Neuronal stem cell (in vitro differentiated cells): ENCODE results near the gene DPAGT1.

Experiments used
- DNase-seq: peaks from one replicate; pipeline ENCODE4 v3.0.0-alpha.2; 2013; ENCODE audit warnings: low spot score
- H2AFZ ChIP-seq: one replicate; pipeline ENCODE4 v1.6.1; 2013; ENCODE audit warnings: mild to moderate bottlenecking, low read length, inconsistent platforms
- H2AK5ac ChIP-seq: 2 replicates; pipeline ENCODE4 v1.6.1; 2013; ENCODE audit warnings: low read depth, mild to moderate bottlenecking, inconsistent platforms, low read length, moderate library complexity, mixed read lengths
- H2BK120ac ChIP-seq: 2 replicates; pipeline ENCODE4 v1.6.1; 2013; ENCODE audit warnings: low read depth, mild to moderate bottlenecking, inconsistent platforms, low read length, moderate library complexity, mixed read lengths
- H2BK12ac ChIP-seq: one replicate; pipeline ENCODE4 v1.6.1; 2013; ENCODE audit warnings: low read length, inconsistent platforms
- H2BK15ac ChIP-seq: 2 replicates; pipeline ENCODE4 v1.6.1; 2013; ENCODE audit warnings: mild to moderate bottlenecking, low read length, inconsistent platforms, mixed read lengths
- H2BK5ac ChIP-seq: one replicate; pipeline ENCODE4 v1.6.1; 2013; ENCODE audit warnings: inconsistent platforms, mild to moderate bottlenecking, low read length, moderate library complexity
- H3K14ac ChIP-seq: one replicate; pipeline ENCODE4 v1.6.1; 2013; ENCODE audit warnings: low read length, inconsistent platforms
- H3K18ac ChIP-seq: 2 replicates; pipeline ENCODE4 v1.6.1; 2013; ENCODE audit warnings: low read length, inconsistent platforms
- H3K23ac ChIP-seq: 2 replicates; pipeline ENCODE4 v1.6.1; 2013; ENCODE audit warnings: low read depth, mild to moderate bottlenecking, mixed read lengths, low read length, inconsistent platforms; ENCODE audit not compliant: poor library complexity
- H3K27ac ChIP-seq: replicated peaks from 3 replicates; pipeline ENCODE4 v1.5.1; 2013; ENCODE audit warnings: low read length, inconsistent platforms
- H3K27me3 ChIP-seq, 3 experiments: 2 replicates each; pipeline ENCODE4 v1.6.1; 2013; ENCODE audit warnings: low read length in 3 of 3, mild to moderate bottlenecking in 2 of 3, inconsistent platforms in 1 of 3, low read depth in 1 of 3, mixed read lengths in 1 of 3, moderate library complexity in 1 of 3; ENCODE audit not compliant: control insufficient read depth in 3 of 3, insufficient read depth in 3 of 3
- H3K36me3 ChIP-seq, 2 donors: replicated peaks in 1 of 2; 2 replicates each; pipeline ENCODE4 v1.6.1; 2013; ENCODE audit warnings: low read length in 2 of 2; ENCODE audit not compliant: control insufficient read depth in 2 of 2, insufficient read depth in 2 of 2
- H3K4ac ChIP-seq: 2 replicates; pipeline ENCODE4 v1.6.1; 2013; ENCODE audit warnings: inconsistent platforms, mild to moderate bottlenecking, low read length, moderate library complexity
- H3K4me1 ChIP-seq, 2 donors: 1 replicate in 1 of 2; 2 replicates in 1 of 2; pipeline ENCODE4 v1.6.1; 2013; ENCODE audit warnings: low read length in 2 of 2, low read depth in 1 of 2; ENCODE audit not compliant: control insufficient read depth in 2 of 2, insufficient read depth in 1 of 2
- H3K4me2 ChIP-seq: one replicate; pipeline ENCODE4 v1.6.1; 2013; ENCODE audit warnings: mild to moderate bottlenecking, low read length, inconsistent platforms; ENCODE audit not compliant: insufficient read depth, poor library complexity, severe bottlenecking
- H3K4me3 ChIP-seq, 2 donors: 2 replicates each; pipeline ENCODE4 v1.5.1; 2013; ENCODE audit warnings: low read length in 2 of 2, mild to moderate bottlenecking in 2 of 2, inconsistent platforms in 1 of 2, moderate library complexity in 1 of 2
- H3K79me1 ChIP-seq: one replicate; pipeline ENCODE4 v1.6.1; 2013; ENCODE audit warnings: low read depth, mild to moderate bottlenecking, inconsistent platforms, low read length, moderate library complexity
- H3K9ac ChIP-seq: one replicate; pipeline ENCODE4 v1.6.1; 2013; ENCODE audit warnings: mild to moderate bottlenecking, low read depth, low read length, inconsistent platforms; ENCODE audit not compliant: poor library complexity
- H3K9me3 ChIP-seq, 2 donors: replicated peaks in 1 of 2; 2 replicates each; pipeline versions ENCODE3 to v1.6.1; 2013; ENCODE audit warnings: low read length in 2 of 2, mild to moderate bottlenecking in 2 of 2, inconsistent platforms in 1 of 2, low read depth in 1 of 2, mixed read lengths in 1 of 2, moderate library complexity in 1 of 2; ENCODE audit not compliant: control insufficient read depth in 2 of 2, insufficient read depth in 1 of 2
- H4K8ac ChIP-seq: one replicate; pipeline ENCODE4 v1.6.1; 2013; ENCODE audit warnings: low read depth, mild to moderate bottlenecking, inconsistent platforms, low read length, moderate library complexity
- H4K91ac ChIP-seq: one replicate; pipeline ENCODE4 v1.6.1; 2013; ENCODE audit warnings: low read length, low read depth, mild to moderate bottlenecking, inconsistent platforms; ENCODE audit not compliant: poor library complexity
- WGBS, 2 donors: extraction: QIAGEN DNeasy Blood & Tissue Kit; methylation state at CpG; one replicate each; pipeline ENCODE4 v1.1.7; 2013; ENCODE audit warnings: missing lambda C conversion rate in 2 of 2, mixed read lengths in 1 of 2; ENCODE audit not compliant: insufficient read length in 2 of 2, insufficient replicate concordance in 1 of 2; ENCODE audit errors: extremely low coverage in 2 of 2; 5-methylcytosine and 5-hydroxymethylcytosine counted together

Gene DPAGT1

DNA sequence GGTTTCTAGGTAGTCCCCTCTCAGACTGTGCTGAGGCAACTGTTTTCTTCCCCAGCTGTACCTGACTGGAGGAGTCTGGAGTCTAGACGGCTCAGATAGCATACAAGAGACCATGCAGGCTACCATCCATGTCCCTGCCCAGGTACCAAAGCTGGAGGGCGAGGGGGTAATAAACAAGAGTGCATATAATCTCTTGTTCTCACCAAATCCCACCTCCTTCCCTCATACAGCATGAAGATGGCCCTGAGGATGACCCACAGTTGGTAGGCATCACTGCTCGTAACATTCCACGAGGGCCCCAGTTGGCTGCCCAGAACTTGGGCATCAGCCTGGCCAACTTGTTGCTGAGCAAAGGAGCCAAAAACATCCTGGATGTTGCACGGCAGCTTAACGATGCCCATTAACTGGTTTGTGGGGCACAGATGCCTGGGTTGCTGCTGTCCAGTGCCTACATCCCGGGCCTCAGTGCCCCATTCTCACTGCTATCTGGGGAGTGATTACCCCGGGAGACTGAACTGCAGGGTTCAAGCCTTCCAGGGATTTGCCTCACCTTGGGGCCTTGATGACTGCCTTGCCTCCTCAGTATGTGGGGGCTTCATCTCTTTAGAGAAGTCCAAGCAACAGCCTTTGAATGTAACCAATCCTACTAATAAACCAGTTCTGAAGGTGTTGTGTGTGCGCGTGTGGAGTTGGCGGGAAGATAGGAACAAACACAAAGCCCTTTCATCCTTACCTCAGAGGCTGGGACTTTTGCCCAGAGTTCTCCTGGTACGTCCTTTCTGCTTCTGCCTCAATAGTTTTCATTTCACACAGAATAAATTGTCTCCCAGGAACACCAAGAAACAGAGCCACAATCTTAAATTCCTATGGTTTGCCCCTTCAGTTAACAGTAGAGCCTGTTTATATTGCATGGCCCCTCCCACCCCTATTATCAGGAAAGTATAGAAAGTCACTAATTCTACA is 8.5 kb downstream of the DPAGT1 start:
- H3K27ac ChIP-seq: no peak overlapping the region

DNA sequence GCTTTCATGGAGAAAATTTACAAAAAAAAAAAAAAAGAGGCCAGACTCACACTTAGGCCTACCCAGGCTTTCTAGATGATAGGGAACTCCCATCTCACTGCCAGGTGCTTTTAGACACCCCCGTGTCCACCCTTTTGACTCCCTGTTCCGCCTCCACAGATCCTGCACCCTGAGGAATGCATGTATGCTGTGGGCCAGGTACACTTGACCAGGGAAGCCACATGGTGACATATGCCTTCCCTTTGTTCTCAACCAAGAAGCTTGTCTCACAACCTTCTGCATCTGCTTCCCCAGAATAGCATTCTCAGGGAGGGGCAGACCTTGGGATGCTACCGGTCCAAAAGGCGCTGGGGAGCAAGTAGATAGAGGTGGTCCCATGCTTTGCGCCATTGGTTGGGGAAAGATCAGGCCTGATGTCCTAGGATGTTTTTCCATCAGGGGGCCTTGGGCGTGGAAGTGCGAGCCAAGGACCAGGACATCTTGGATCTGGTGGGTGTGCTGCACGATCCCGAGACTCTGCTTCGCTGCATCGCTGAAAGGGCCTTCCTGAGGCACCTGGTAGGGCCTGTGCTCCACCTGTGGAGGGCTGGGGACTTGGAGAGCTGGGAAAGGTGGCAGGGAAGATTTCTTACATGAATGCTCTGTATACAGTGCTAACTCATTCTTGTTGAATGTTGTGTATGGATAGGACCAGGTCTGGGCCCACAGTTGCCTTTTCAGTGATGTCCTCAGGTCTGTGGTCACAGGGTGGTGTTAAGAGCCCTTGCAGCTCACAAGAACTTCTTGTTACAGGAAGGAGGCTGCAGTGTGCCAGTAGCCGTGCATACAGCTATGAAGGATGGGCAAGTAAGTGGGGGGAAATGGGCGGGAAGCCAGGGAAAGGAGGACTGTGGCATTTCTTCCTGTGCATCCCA is 9.4 kb downstream of the DPAGT1 start:
- Histone ChIP-seq H3K4me1 (peaks cover 15 to 19% of the 10 kb centered on the region in 2 donors), H3K4me2 (peak overlapping the region; percentile 77), H3K9me3 (no peaks in the 10 kb centered on the region), H3K18ac (no peak overlapping the region), H4K91ac (peak overlapping the region; percentile 28), H2BK15ac (no peak overlapping the region), H3K36me3 (peaks cover 33 to 67% of the 10 kb centered on the region in 2 donors), H3K27me3 (no peaks in the 10 kb centered on the region), H3K14ac (no peak overlapping the region), H2AK5ac (no peak overlapping the region), H2AFZ (no peak overlapping the region), H3K4me3 (peak overlapping the region; percentile 94 to 100), H2BK120ac (no peak overlapping the region), H2BK12ac (no peak overlapping the region), H4K8ac (no peak overlapping the region), H3K23ac (peak overlapping the region; percentile 25), H3K4ac (no peak overlapping the region), H3K9ac (peak overlapping the region; percentile 63), H3K79me1 (peaks cover 10% of the 10 kb centered on the region), H2BK5ac (no peak overlapping the region), H3K27ac (no peak overlapping the region)
- no peak for DNase-seq
- WGBS, 2 donors: no CpG with 5 or more reads among the region's 13 CpGs

More for the DNA sequence above, 8.5 kb downstream of the DPAGT1 start:
- peaks cover 15 to 19% of the 10 kb centered on the region in 2 donors for H3K4me1 ChIP-seq
- H3K4me2 ChIP-seq: peak overlapping the region; percentile 77
- H3K79me1 ChIP-seq: peaks cover 10% of the 10 kb centered on the region
- no peak overlapping the region for H2AK5ac ChIP-seq
- no peak overlapping the region for H3K14ac ChIP-seq
- no peak overlapping the region for H2BK15ac ChIP-seq
- no peak overlapping the region for H4K91ac ChIP-seq
- peak overlapping the region; percentile 94 to 100 for H3K4me3 ChIP-seq
- no peaks in the 10 kb centered on the region for H3K9me3 ChIP-seq
- no peak for DNase-seq
- H3K4ac ChIP-seq: no peak overlapping the region
- H3K18ac ChIP-seq: no peak overlapping the region
- H3K23ac ChIP-seq: no peak overlapping the region
- peak overlapping the region; percentile 65 for H3K9ac ChIP-seq
- H2BK5ac ChIP-seq: no peak overlapping the region
- no CpG with 5 or more reads among the region's 12 CpGs for WGBS, 2 donors
- H2BK12ac ChIP-seq: no peak overlapping the region
- H2AFZ ChIP-seq: no peak overlapping the region
- peaks cover 43 to 70% of the 10 kb centered on the region in 2 donors for H3K36me3 ChIP-seq
- H3K27me3 ChIP-seq: no peaks in the 10 kb centered on the region
- no peak overlapping the region for H2BK120ac ChIP-seq
- no peak overlapping the region for H4K8ac ChIP-seq

DNA sequence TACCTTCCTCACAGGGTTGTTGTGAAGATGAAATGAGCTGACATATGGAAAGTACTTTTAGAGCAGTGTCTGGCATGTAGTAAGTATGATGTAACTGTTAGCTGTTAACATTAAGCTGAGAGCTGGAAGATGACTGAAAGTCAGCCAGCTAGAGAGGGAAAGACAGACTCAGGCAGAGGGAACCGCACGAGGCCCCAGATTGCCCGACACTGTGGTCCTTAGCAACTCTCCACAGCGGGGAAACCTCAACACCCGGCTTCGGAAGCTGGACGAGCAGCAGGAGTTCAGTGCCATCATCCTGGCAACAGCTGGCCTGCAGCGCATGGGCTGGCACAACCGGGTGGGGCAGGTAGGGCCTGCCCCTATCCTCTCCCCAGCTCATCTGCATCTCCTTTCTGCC is 10.5 kb downstream of the DPAGT1 start:
- Histone ChIP-seq H4K91ac (no peak overlapping the region), H3K27me3 (no peaks in the 10 kb centered on the region), H2BK15ac (no peak overlapping the region), H3K79me1 (peaks cover 10% of the 10 kb centered on the region), H2BK5ac (no peak overlapping the region), H3K14ac (no peak overlapping the region), H3K4me1 (peaks cover 15 to 19% of the 10 kb centered on the region in 2 donors), H3K18ac (no peak overlapping the region), H3K4ac (no peak overlapping the region), H3K27ac (no peak overlapping the region), H4K8ac (no peak overlapping the region), H2AFZ (no peak overlapping the region), H3K9ac (no peak overlapping the region), H3K36me3 (peaks cover 26 to 58% of the 10 kb centered on the region in 2 donors), H3K9me3 (no peaks in the 10 kb centered on the region), H3K23ac (no peak overlapping the region), H3K4me2 (no peak overlapping the region), H2AK5ac (no peak overlapping the region), H3K4me3 (no peak overlapping the region), H2BK120ac (no peak overlapping the region), H2BK12ac (no peak overlapping the region)
- no peak for DNase-seq
- no CpG with 5 or more reads among the region's 9 CpGs for WGBS, 2 donors
